GM18519 (cell line): Measurements from ENCODE around the gene FBXO17.

Experiments
- ATAC-seq: cut with Tn5 transposase; IDR thresholded peaks from one replicate; pipeline ENCODE4 v1.9.1; 2021; ENCODE audit warnings: mild to moderate bottlenecking, moderate library complexity; ENCODE audit not compliant: unreplicated experiment, low FRiP score

The FBXO17 gene

GRCh38 chr19:38918526-38918925, 57.0 kb downstream of the FBXO17 start:
- no peak for ATAC-seq

- ATAC-seq = no peak
Measured at GRCh38 chr19:38917921-38918491, 57.5 kb downstream of the FBXO17 start.

- no peak for ATAC-seq
Measured at GRCh38 chr19:38917516-38917915, 58.0 kb downstream of the FBXO17 start.

GRCh38 chr19:38915329-38916321, 59.9 kb downstream of the FBXO17 start:
- ATAC-seq = no peak

- no peak for ATAC-seq
Measured at GRCh38 chr19:38913958-38914357, 61.6 kb downstream of the FBXO17 start.

GRCh38 chr19:38912600-38913514, 62.7 kb downstream of the FBXO17 start:
- ATAC-seq = no peak

- no peak for ATAC-seq
Measured at GRCh38 chr19:38911388-38912001, 64.0 kb downstream of the FBXO17 start.

GRCh38 chr19:38910488-38910887, 65.1 kb downstream of the FBXO17 start:
- ATAC-seq = no peak

- no peak for ATAC-seq
Measured at GRCh38 chr19:38908911-38909310, 66.6 kb downstream of the FBXO17 start.

GRCh38 chr19:38907670-38908069, 67.9 kb downstream of the FBXO17 start:
- no peak for ATAC-seq

- ATAC-seq = no peak
Measured at GRCh38 chr19:38907227-38907626, 68.3 kb downstream of the FBXO17 start.

GRCh38 chr19:38905620-38906019, 69.9 kb downstream of the FBXO17 start:
- ATAC-seq = no peak

GRCh38 chr19:38904581-38905539, 70.7 kb downstream of the FBXO17 start:
- ATAC-seq = no peak

- ATAC-seq = no peak
Measured at GRCh38 chr19:38901683-38902082, 73.9 kb downstream of the FBXO17 start.

- no peak for ATAC-seq
Measured at GRCh38 chr19:38900743-38901190, 74.8 kb downstream of the FBXO17 start.

- no peak for ATAC-seq
Measured at GRCh38 chr19:38900202-38900629, 75.3 kb downstream of the FBXO17 start.

- peak; percentile 76 for ATAC-seq
Measured at GRCh38 chr19:38899447-38900201, 75.9 kb downstream of the FBXO17 start, which contains the start of the genes NFKBIB and SIRT2. TSS of gene NFKBIB (plus strand) at chr19:38899969. CDS start at chr19:38900033, 64 bp downstream. TSS of gene SIRT2 (minus strand) at chr19:38899618. CDS start at chr19:38899521, 97 bp downstream.

- no peak for ATAC-seq
Measured at GRCh38 chr19:38898788-38899446, 76.6 kb downstream of the FBXO17 start.
